Stomach smooth muscle (tissue), 2 donors: ENCODE measurements around the gene ZC3H18.

Experiments used
- H3K27ac ChIP-seq: one replicate; pipeline ENCODE4 v1.7.0; 2013; ENCODE audit warnings: mild to moderate bottlenecking, low read length, inconsistent platforms
- H3K27me3 ChIP-seq, 2 donors: one replicate each; pipeline ENCODE4 v1.7.0; 2013; ENCODE audit warnings: low read length in 2 of 2; ENCODE audit not compliant: insufficient read depth in 2 of 2, control insufficient read depth in 1 of 2
- H3K36me3 ChIP-seq, 2 donors: one replicate each; pipeline ENCODE4 v1.7.0; 2013; ENCODE audit warnings: low read length in 2 of 2; ENCODE audit not compliant: control insufficient read depth in 2 of 2, insufficient read depth in 2 of 2
- H3K4me1 ChIP-seq: one replicate; pipeline ENCODE4 v1.7.0; 2013; ENCODE audit warnings: low read length; ENCODE audit not compliant: control insufficient read depth, insufficient read depth
- H3K4me3 ChIP-seq, 2 donors: one replicate each; pipeline ENCODE4 v1.7.0; 2013; ENCODE audit warnings: low read length in 2 of 2
- H3K9ac ChIP-seq, 2 donors: one replicate each; pipeline ENCODE4 v1.7.0; 2013; ENCODE audit warnings: low read length in 2 of 2, mild to moderate bottlenecking in 1 of 2
- H3K9me3 ChIP-seq, 2 donors: one replicate each; pipeline ENCODE4 v1.7.0; 2013; ENCODE audit warnings: low read length in 2 of 2; ENCODE audit not compliant: control insufficient read depth in 2 of 2
- donor health status: healthy.
- donor health status: Pancreatic carcinoma.

ZC3H18 gene

DNA sequence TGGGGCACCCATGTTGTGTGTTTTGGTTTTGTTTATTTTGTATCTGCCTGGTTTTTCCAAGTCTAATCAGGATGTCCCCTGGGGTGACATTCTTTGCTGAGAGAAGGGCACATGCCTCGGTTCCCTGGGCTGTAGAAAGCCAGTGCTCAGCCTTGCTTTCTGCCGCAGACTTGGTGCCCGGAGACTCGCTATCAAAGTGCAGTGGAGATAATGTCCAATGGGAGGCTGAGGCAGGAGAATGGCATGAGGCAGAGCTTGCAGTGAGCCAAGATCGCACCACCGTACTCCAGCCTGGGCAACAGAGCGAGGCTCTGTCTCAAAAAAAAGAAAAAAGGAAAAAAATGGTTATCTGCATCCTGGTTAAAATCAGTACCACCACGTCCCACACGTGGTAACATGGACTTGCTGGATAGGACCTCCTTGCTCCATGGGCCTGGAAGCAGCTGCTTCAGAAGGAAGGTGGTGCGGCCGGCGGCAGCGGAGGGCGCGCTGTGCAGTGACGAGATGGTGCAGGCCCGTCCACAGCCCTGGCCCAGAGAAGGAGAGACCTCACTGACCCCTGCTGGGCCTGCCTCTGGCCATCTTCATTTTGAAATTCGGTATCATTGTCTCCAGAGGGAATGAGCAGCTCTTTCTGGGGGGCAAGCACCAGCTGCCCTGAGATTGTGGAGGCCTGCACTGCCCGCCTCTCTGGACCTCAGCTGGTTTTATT is 48.9 kb downstream of the ZC3H18 start:
- Histone ChIP-seq H3K9ac (no peak overlapping the region), H3K27me3 (no peaks in the 10 kb centered on the region), H3K4me3 (no peak overlapping the region), H3K36me3 (peaks cover 18 to 32% of the 10 kb centered on the region in 2 donors), H3K9me3 (no peaks in the 10 kb centered on the region), H3K4me1 (no peaks in the 10 kb centered on the region), H3K27ac (no peak overlapping the region)

DNA sequence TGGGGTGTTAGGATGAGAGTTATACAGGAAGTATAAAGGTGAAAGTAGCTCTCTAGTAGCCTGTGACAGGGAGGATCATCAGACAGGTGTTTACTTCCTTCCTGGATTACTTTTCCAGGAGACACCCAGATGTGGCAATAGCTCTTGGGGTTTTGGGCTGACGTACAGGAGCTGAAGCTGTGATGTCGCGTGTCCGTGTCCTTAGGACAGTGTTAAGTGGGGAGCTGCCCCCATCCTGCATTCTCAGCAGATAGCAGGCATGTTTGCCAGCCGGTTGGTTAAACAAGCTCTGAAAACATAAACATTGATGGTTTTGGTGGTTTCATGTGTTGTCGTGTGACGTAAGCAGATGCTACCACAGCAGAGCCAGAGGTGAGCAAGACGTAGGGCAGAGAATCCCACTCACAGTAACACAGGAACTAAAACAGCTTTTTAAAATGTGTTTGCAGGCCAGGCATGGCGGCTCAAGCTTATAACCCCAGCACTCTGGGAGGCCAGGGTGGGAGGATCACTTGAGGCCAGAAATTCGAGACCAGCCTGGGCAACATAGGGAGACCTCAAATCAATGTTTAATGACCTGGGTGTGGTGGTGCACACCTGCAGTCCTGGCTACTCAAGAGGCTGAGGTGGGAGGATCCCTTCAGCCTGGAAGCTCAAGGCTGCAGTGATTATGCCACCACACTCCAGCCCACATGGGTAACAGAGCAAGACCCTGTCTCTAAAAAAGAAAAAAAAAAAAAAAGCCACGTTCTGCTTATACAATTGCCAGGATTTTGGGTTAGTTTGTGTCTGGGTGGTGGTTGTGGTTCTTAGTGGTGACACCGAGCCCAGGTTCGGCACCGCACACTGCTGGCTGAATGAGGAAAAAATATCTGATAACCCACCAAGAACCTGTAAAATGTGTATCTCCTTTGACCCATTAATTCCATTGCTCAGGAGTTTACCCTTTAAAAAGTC is 49.9 kb downstream of the ZC3H18 start:
- Histone ChIP-seq H3K36me3 (peaks cover 19 to 39% of the 10 kb centered on the region in 2 donors), H3K27me3 (no peaks in the 10 kb centered on the region), H3K4me3 (no peak overlapping the region), H3K4me1 (no peaks in the 10 kb centered on the region), H3K27ac (no peak overlapping the region), H3K9ac (no peak overlapping the region), H3K9me3 (no peaks in the 10 kb centered on the region)

DNA sequence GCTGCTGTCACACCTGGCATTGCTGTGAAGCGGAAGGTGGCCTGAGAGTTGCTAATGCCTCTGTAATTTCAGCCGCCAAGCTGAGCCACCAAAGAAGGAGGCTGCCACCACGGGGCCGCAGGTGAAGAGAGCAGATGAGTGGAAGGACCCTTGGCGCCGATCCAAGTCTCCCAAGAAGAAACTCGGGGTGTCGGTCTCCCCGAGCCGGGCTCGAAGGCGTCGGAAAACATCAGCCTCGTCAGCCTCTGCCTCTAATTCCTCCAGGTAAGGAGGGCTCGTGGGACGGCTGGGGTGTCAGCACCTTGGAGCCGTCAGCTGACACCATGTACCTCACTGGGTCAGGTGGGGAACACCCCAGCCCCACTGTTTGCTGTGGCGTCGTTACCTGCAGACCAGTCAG is 51.9 kb downstream of the ZC3H18 start:
- no peak overlapping the region for H3K4me3 ChIP-seq
- H3K36me3 ChIP-seq: peaks cover 26 to 41% of the 10 kb centered on the region in 2 donors
- H3K27ac ChIP-seq: no peak overlapping the region

DNA sequence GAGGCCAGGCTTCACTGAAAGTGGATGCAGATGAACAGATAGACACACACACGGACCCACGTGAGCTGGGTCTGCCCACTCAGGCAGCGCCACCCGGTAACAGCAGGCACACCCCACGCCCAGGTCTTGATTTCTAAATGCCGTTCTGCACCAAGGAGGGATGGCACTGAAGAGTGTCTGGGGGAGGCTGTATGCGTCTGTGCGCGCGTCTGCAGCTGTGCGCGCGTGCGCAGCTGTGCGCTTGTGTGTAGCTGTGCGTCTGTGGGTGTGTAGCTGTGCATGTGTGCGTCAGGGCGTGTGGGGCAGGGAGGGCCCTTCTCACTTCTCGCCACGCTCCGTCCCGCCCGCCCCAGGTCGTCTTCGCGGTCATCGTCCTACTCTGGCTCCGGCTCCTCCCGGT is 52.7 kb downstream of the ZC3H18 start:
- Histone ChIP-seq H3K4me1 (no peaks in the 10 kb centered on the region), H3K36me3 (peaks cover 26 to 43% of the 10 kb centered on the region in 2 donors), H3K27ac (no peak overlapping the region), H3K9me3 (no peaks in the 10 kb centered on the region), H3K4me3 (no peak overlapping the region), H3K9ac (no peak overlapping the region), H3K27me3 (no peaks in the 10 kb centered on the region)

More for the DNA sequence above, 51.9 kb downstream of the ZC3H18 start:
- H3K9me3 ChIP-seq: no peaks in the 10 kb centered on the region
- no peaks in the 10 kb centered on the region for H3K27me3 ChIP-seq
- no peak overlapping the region for H3K9ac ChIP-seq
- H3K4me1 ChIP-seq: no peaks in the 10 kb centered on the region

DNA sequence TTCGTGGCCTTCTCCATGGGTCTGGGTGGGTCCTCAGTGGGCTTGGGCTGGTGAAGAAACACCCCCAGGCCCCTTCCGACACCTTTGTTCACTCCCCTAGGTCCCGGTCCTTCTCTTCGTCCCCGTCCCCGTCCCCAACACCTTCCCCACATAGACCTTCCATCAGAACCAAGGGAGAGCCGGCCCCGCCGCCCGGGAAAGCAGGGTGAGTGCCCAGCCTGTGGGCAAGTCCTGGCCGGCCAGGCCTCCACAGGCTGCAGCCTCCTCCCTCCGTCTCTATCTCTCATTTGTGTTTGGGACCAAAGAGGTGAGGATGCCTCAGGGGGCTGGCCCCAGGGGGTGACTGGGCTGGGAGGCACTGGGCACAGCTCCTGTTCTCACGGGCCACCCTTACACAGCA is 53.7 kb downstream of the ZC3H18 start:
- Histone ChIP-seq H3K9ac (no peak overlapping the region), H3K27me3 (no peaks in the 10 kb centered on the region), H3K9me3 (no peaks in the 10 kb centered on the region), H3K27ac (no peak overlapping the region), H3K4me3 (no peak overlapping the region), H3K4me1 (no peaks in the 10 kb centered on the region), H3K36me3 (peaks cover 30 to 49% of the 10 kb centered on the region in 2 donors)

DNA sequence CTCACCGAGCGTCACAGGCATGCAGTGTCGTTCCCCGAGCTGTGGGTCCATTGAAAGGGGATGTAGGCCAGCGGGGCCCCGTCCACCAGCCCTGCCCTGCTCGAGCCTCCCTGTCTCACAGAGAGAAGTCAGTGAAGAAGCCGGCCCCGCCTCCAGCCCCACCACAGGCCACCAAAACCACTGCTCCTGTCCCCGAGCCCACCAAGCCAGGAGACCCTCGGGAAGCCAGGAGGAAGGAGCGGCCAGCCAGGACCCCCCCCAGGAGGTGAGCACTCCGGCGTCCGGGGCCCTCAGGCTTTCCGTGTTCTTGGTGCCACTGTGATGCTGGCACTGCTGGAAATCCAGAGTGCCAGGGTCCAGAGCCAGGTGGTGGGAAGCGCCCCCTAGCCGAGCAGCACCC is 54.3 kb downstream of the ZC3H18 start:
- H3K9me3 ChIP-seq: no peaks in the 10 kb centered on the region
- no peak overlapping the region for H3K9ac ChIP-seq
- no peak overlapping the region for H3K27ac ChIP-seq
- H3K4me1 ChIP-seq: no peaks in the 10 kb centered on the region
- peaks cover 30 to 50% of the 10 kb centered on the region in 2 donors for H3K36me3 ChIP-seq
- no peak overlapping the region for H3K4me3 ChIP-seq
- no peaks in the 10 kb centered on the region for H3K27me3 ChIP-seq

DNA sequence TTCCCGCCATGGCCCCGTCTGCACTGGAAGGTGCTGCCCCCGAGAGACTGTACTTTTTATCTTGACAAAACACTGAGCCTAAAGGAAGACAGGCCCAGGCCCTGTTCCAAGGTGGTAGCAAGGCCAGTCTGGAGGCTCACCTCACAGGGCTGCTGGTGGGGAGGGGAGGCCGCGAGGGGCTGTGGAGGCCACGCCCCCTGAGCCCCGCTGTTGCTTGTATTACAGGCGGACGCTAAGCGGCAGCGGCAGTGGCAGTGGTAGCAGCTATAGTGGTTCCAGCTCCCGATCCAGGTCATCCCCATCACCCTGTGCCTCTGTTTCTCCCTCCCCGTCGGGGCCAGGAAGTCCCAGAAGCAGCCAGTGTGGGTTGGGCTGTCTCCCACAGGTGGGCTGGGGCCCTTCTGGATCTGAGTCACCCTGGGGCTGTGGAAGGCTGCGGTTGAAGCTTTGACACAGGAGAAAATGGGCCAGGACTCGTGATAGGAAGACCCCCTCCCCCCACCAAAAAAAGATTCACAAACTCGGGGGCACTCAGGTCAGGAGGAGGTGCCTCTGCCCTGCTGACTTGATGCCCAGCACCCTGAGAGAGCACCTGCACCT is 54.9 kb downstream of the ZC3H18 start:
- Histone ChIP-seq H3K36me3 (peaks cover 27 to 55% of the 10 kb centered on the region in 2 donors), H3K27ac (no peak overlapping the region), H3K4me3 (no peak overlapping the region), H3K27me3 (no peaks in the 10 kb centered on the region), H3K4me1 (no peaks in the 10 kb centered on the region), H3K9ac (no peak overlapping the region), H3K9me3 (no peaks in the 10 kb centered on the region)

DNA sequence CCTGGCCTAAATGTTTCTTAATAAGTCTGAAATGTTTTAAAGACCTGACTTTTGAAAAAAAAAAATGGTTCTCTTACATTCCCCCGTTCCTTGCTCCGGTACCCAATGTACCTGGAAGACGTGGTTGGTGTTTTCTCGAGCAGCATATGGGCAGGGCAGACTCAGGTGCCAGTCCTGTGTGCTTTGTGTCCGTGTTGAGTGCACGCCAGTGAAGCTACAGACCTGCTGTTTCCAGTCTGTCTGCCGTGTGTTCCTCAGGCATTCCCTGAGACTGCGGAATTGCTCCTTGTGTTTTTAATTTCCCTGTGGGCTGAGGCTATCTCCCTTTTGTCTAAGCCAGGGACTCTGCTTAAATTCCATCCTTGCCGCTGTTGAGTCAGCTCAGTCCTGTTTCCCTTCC is 56.4 kb downstream of the ZC3H18 start:
- peaks cover 27 to 67% of the 10 kb centered on the region in 2 donors for H3K36me3 ChIP-seq

DNA sequence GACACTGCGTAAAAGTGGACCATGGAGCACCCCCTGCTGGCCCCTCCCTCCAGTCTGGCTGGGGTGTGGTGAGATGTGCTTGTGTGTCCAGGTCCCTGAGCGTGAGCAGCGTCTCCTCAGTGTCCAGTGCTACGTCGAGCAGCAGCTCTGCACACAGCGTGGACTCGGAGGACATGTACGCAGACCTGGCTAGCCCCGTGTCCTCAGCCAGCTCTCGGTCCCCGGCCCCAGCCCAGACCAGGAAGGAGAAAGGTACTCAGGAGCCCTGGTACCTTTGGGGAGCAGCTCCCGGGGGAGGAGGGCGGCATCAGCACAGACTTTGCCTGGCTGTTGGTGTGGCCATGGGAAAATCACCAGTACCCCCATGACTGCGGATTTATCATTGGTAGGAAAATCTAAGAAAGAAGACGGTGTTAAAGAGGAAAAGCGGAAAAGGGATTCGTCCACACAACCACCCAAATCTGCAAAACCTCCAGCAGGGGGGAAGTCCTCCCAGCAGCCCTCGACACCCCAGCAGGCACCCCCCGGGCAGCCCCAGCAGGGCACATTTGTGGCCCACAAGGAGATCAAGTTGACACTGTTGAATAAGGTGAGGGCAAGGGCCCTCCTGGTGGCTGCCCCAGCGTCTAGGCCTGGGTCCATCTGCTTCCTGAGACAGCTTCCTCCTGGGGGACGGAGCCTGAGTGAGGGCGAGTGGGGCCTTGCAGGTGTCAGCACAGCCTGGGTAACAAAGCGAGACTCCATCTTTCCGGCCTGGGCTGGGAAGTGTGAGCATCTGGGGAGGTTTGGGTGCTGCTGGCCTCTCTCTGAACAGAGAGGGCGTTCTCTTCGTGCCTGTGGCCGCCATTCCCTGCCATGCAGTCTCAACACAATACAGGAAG is 57.6 kb downstream of the ZC3H18 start:
- no peak overlapping the region for H3K4me3 ChIP-seq
- H3K9me3 ChIP-seq: no peaks in the 10 kb centered on the region
- H3K36me3 ChIP-seq: peaks cover 23 to 60% of the 10 kb centered on the region in 2 donors
- no peak overlapping the region for H3K27ac ChIP-seq
- no peaks in the 10 kb centered on the region for H3K4me1 ChIP-seq
- H3K9ac ChIP-seq: no peak overlapping the region
- no peaks in the 10 kb centered on the region for H3K27me3 ChIP-seq

More for the DNA sequence above, 56.4 kb downstream of the ZC3H18 start:
- H3K9me3 ChIP-seq: no peaks in the 10 kb centered on the region
- H3K27ac ChIP-seq: no peak overlapping the region
- no peak overlapping the region for H3K9ac ChIP-seq
- H3K4me3 ChIP-seq: no peak overlapping the region
- H3K4me1 ChIP-seq: no peaks in the 10 kb centered on the region
- no peaks in the 10 kb centered on the region for H3K27me3 ChIP-seq

DNA sequence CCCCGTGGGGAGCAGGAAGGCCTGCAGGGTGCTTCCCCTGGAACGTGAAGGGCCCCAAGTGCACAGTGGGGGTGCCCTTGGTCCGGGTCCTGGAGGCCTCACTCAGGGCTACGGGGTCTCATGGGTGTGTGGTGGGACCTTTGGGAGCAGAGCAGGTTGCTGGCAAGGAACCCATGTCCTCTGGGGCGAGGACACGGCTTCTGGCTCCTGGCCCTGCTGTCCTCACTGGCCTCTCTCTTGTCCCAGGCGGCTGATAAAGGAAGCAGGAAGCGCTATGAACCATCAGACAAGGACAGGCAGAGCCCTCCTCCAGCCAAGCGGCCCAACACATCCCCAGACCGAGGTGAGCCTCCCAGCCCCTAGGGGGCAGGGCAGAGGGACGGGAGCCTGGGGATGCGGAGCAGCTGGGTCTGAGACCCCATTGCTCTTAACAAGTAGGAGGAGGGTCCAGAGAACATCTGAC is 58.3 kb downstream of the ZC3H18 start:
- Histone ChIP-seq H3K9me3 (no peaks in the 10 kb centered on the region), H3K4me3 (no peak overlapping the region), H3K27me3 (peaks cover 0 to 3% of the 10 kb centered on the region in 2 donors), H3K9ac (no peak overlapping the region), H3K36me3 (peaks cover 16 to 53% of the 10 kb centered on the region in 2 donors), H3K4me1 (no peaks in the 10 kb centered on the region), H3K27ac (no peak overlapping the region)
